SJCRH30 (cell line): ENCODE measurements around the gene GNAL. TPM values are rescaled to one million over a fixed set of nuclear protein-coding genes. Genes with fewer than 3 reads are reported as not detected.
"Not testable (repeated sequence)": the region's sequence is repeated elsewhere in the genome, so short reads cannot be mapped to it uniquely, and the experiment has no call there.

Experiments used
- DNase-seq, 2 experiments: peaks; one replicate each; pipeline ENCODE4 v3.0.0-alpha.2; 2015 to 2020
- H3K27ac ChIP-seq: fragments of 250-450 bp; sonication (Bioruptor Pico); 2 replicates; pipeline ENCODE4 v1.5.1; 2020; ENCODE audit warnings: mild to moderate bottlenecking, moderate library complexity
- H3K27me3 ChIP-seq: fragments of 250-450 bp; sonication (Bioruptor Pico); 2 replicates; pipeline ENCODE4 v1.5.1; 2020; ENCODE audit warnings: mild to moderate bottlenecking, moderate library complexity
- H3K36me3 ChIP-seq: fragments of 250-450 bp; sonication (Bioruptor Pico); 2 replicates; pipeline ENCODE4 v1.5.1; 2020; ENCODE audit warnings: mild to moderate bottlenecking, moderate library complexity
- H3K4me1 ChIP-seq: fragments of 250-450 bp; sonication (Bioruptor Pico); 2 replicates; pipeline ENCODE4 v1.5.1; 2020; ENCODE audit warnings: mild to moderate bottlenecking, moderate library complexity
- H3K4me3 ChIP-seq: fragments of 250-450 bp; sonication (Bioruptor Pico); 2 replicates; pipeline ENCODE4 v1.5.1; 2020; ENCODE audit warnings: mild to moderate bottlenecking, moderate library complexity
- H3K9me3 ChIP-seq: fragments of 250-450 bp; sonication (Bioruptor Pico); replicated peaks from 2 replicates; pipeline ENCODE4 v1.5.1; 2020; ENCODE audit warnings: mild to moderate bottlenecking, moderate library complexity
- total RNA-seq: library from RNA; depleted of rRNA; stranded (reverse); fragments of >200 nt; shearing (Covaris generic); gene quantifications from 2 replicates; pipeline ENCODE4 v1.2.3, GENCODE V29; 2014

Gene GNAL
- total RNA-seq, 1 experiment from 2014 or later: 2.6 TPM

- Histone ChIP-seq H3K4me3 (no peak overlapping the region), H3K36me3 (no peaks in the 10 kb centered on the region), H3K4me1 (no peaks in the 10 kb centered on the region), H3K9me3 (no peaks in the 10 kb centered on the region), H3K27me3 (no peaks in the 10 kb centered on the region), H3K27ac (no peak overlapping the region)
- DNase-seq: no peak
These were observed 194.1 kb downstream of the GNAL start for GRCh38 chr18:11883153-11883552.

GRCh38 chr18:11884396-11885030 lies 195.4 kb downstream of the GNAL start:
- no peak overlapping the region for H3K4me3 ChIP-seq
- no peaks in the 10 kb centered on the region for H3K9me3 ChIP-seq
- H3K27me3 ChIP-seq: no peaks in the 10 kb centered on the region
- DNase-seq: no peak
- H3K27ac ChIP-seq: no peak overlapping the region
- H3K36me3 ChIP-seq: no peaks in the 10 kb centered on the region
- no peaks in the 10 kb centered on the region for H3K4me1 ChIP-seq

DNA sequence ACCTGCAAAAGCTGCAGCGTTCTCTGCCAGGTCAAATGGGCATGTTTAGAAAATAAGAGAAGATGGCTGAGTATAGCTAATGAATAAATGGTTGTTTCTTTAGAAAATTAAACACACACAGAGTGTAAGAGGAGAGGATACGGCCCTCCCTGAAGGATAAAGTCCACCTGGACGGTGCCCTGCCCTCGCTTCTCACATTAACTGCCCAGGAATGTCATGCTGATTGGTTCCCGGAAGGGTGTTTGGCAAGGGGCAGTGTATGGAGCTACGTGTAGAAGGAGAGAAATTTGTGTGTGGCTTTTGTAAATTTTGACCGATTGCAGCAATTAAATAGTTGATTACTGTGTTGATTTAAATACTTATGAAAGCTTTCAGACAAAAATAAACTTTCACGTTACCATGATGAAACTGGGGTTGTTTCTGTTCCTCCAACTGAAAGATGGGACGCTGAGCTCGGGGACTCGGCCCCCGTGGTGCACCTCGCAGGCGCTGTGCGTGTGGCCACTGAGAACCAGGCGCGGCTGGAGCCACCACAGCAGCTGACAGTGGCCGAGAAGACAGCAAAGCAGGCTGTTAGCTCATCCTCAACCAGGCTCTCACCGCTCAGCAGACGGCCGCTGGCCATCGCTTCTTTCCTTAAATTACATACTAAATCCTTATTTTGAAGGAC lies 196.3 kb downstream of the GNAL start:
- Histone ChIP-seq H3K36me3 (no peaks in the 10 kb centered on the region), H3K27me3 (no peaks in the 10 kb centered on the region), H3K9me3 (no peaks in the 10 kb centered on the region), H3K4me3 (no peak overlapping the region), H3K27ac (no peak overlapping the region), H3K4me1 (no peaks in the 10 kb centered on the region)
- DNase-seq: no peak

GRCh38 chr18:11886577-11887110 lies 197.6 kb downstream of the GNAL start:
- H3K9me3 ChIP-seq: no peaks in the 10 kb centered on the region

GRCh38 chr18:11887328-11888128 lies 198.5 kb downstream of the GNAL start:
- no peaks in the 10 kb centered on the region for H3K9me3 ChIP-seq
- H3K36me3 ChIP-seq: no peaks in the 10 kb centered on the region
- H3K27me3 ChIP-seq: no peaks in the 10 kb centered on the region
- DNase-seq: no peak
- H3K4me1 ChIP-seq: no peaks in the 10 kb centered on the region
- no peak overlapping the region for H3K27ac ChIP-seq
- no peak overlapping the region for H3K4me3 ChIP-seq

More at GRCh38 chr18:11886577-11887110, 197.6 kb downstream of the GNAL start:
- Histone ChIP-seq H3K27me3 (no peaks in the 10 kb centered on the region), H3K27ac (no peak overlapping the region), H3K36me3 (no peaks in the 10 kb centered on the region), H3K4me1 (no peaks in the 10 kb centered on the region), H3K4me3 (no peak overlapping the region)
- no peak for DNase-seq

- no peak for DNase-seq
- H3K9me3 ChIP-seq: no peaks in the 10 kb centered on the region
- no peaks in the 10 kb centered on the region for H3K27me3 ChIP-seq
- no peak overlapping the region for H3K27ac ChIP-seq
- no peaks in the 10 kb centered on the region for H3K4me1 ChIP-seq
- no peaks in the 10 kb centered on the region for H3K36me3 ChIP-seq
- no peak overlapping the region for H3K4me3 ChIP-seq
These were observed 199.7 kb downstream of the GNAL start for GRCh38 chr18:11888726-11889125.

- no peaks in the 10 kb centered on the region for H3K4me1 ChIP-seq
- no peaks in the 10 kb centered on the region for H3K36me3 ChIP-seq
- H3K4me3 ChIP-seq: no peak overlapping the region
- no peaks in the 10 kb centered on the region for H3K27me3 ChIP-seq
- no peak overlapping the region for H3K27ac ChIP-seq
- no peaks in the 10 kb centered on the region for H3K9me3 ChIP-seq
- no peak for DNase-seq
These were observed 200.2 kb downstream of the GNAL start for GRCh38 chr18:11889284-11889683.

DNA sequence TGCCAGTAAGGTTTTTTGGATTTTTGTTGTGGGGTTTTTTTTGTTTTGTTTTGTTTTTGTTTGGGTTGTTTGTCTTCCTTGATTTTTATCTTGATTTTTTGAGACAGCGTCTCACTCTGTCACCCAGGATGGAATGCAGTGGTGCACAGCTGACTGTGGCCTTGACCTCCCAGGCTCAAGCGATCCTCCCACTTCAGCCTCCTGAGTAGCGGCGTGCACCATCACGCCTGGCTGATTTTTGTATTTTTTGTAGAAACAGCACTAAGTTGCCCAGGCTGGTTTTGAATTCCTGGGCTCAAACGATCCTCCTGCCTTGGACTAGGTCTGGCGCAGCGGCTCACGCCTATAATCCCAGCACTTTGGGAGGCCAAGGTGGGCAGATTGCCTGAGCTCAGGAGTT lies 202.7 kb downstream of the GNAL start:
- DNase-seq: no peak
- no peaks in the 10 kb centered on the region for H3K4me1 ChIP-seq
- H3K4me3 ChIP-seq: no peak overlapping the region
- H3K9me3 ChIP-seq: no peaks in the 10 kb centered on the region
- no peaks in the 10 kb centered on the region for H3K27me3 ChIP-seq
- no peak overlapping the region for H3K27ac ChIP-seq
- no peaks in the 10 kb centered on the region for H3K36me3 ChIP-seq

DNA sequence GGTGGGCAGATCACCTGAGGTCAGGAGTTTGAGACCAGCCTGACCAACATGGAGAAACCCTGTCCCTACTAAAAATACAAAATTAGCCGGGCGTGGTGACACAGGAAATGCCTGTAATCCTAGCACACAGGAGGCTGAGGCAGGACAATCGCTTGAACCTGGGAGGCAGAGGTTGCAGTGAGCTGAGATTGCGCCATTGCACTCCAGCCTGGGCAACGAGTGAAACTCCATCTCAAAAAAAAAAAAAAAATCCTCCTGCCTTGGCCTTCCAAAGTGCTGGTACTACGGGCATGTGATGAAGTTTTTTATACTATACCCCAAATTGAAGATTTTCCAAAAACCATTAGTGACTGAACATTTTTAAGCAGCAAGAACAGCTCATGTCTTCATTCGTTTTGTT lies 203.4 kb downstream of the GNAL start:
- H3K4me1 ChIP-seq: not testable (repeated sequence)

GRCh38 chr18:11897781-11898180 lies 208.7 kb downstream of the GNAL start:
- no peaks in the 10 kb centered on the region for H3K9me3 ChIP-seq
- H3K27ac ChIP-seq: no peak overlapping the region
- no peaks in the 10 kb centered on the region for H3K36me3 ChIP-seq
- no peaks in the 10 kb centered on the region for H3K4me1 ChIP-seq
- no peaks in the 10 kb centered on the region for H3K27me3 ChIP-seq
- no peak overlapping the region for H3K4me3 ChIP-seq
- DNase-seq: no peak

More for the DNA sequence above, 203.4 kb downstream of the GNAL start:
- H3K27me3 ChIP-seq, H3K9me3 ChIP-seq, H3K27ac ChIP-seq, H3K4me3 ChIP-seq, DNase-seq, H3K36me3 ChIP-seq: not testable (repeated sequence)

DNA sequence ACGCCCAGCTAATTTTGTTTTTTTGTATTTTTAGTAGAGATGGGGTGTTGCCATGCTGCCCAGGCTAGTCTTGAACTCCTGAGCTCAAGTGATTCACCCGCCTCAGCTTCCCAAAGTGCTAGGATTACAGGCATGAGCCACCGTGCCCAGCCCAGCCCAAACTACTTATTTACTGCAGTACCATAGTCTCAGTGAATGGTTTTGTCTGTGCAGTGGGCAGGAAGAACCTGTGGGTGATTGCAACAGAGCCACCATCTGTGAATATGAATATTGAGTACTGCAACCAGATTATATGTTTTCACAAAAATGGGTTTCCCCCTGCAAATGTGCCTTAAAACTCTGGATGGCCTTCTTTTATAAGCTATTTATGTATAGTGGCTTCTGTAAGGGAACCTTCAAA lies 210.0 kb downstream of the GNAL start:
- Histone ChIP-seq H3K4me3 (no peak overlapping the region), H3K4me1 (no peaks in the 10 kb centered on the region), H3K27me3 (no peaks in the 10 kb centered on the region), H3K9me3 (no peaks in the 10 kb centered on the region), H3K27ac (no peak overlapping the region), H3K36me3 (no peaks in the 10 kb centered on the region)
- no peak for DNase-seq

GRCh38 chr18:11901826-11902438 lies 212.9 kb downstream of the GNAL start:
- H3K4me3 ChIP-seq: no peak overlapping the region
- no peaks in the 10 kb centered on the region for H3K4me1 ChIP-seq
- no peak for DNase-seq
- H3K9me3 ChIP-seq: no peaks in the 10 kb centered on the region
- no peaks in the 10 kb centered on the region for H3K27me3 ChIP-seq
- no peak overlapping the region for H3K27ac ChIP-seq
- H3K36me3 ChIP-seq: no peaks in the 10 kb centered on the region

DNA sequence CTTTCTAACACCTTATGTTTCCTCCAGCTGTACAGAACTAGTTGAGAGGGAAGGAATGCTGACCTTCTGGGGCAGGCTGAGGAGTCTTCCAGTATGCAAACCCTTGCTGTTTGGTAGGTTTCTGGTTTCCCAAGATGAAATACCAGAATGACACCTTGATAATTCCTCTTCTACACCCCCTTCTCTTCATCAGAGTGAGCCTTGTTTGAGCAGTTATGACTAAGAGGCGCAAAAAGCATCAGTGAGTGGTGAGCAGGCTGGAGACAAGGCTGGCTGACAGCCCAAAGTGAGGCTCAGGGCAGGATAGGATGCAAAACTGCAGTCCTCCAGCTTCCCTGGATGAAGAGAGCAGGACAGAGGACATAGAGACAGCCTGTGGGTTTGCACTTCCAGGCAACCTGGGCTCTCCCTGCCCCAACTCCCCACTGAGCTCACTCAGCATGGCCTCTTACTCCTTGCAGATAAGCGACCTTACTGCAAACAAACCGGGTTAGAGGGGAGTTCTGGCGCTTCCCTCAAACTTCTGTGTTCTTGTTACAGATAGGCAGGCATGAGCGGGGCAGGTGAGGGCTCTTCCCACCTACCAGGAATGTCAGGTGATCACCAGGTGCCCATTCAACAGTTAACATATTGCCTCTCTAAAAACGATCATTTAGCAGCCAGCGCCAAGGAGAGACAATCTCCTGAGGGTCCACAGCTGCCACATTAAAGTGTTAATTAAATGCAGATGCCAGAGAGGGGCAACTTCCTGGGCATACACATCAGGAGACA lies 213.6 kb downstream of the GNAL start:
- Histone ChIP-seq H3K9me3 (no peaks in the 10 kb centered on the region), H3K27ac (no peak overlapping the region), H3K36me3 (no peaks in the 10 kb centered on the region), H3K4me1 (no peaks in the 10 kb centered on the region), H3K27me3 (no peaks in the 10 kb centered on the region), H3K4me3 (no peak overlapping the region)
- no peak for DNase-seq

DNA sequence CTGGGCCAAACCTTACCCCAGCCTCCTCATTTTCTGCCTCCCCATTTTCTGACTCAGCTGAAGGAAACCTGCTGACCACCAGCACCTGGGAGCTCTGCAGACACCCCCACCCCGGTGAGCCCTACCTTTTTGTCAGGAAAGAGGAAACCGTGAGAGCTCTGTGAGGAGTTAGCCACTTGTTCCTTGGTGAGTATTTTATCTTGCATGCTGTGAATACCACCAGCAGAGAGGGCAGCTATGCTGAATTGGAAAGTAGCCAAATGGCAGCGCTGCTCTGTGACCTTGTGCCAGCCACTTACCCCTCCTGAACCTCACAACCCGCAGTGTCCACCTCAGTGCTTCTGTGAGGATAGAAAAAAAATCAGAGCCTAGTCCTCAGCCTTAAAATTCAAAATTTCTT lies 216.5 kb downstream of the GNAL start:
- Histone ChIP-seq H3K27ac (no peak overlapping the region), H3K4me3 (no peak overlapping the region), H3K9me3 (no peaks in the 10 kb centered on the region), H3K4me1 (no peaks in the 10 kb centered on the region), H3K36me3 (no peaks in the 10 kb centered on the region), H3K27me3 (no peaks in the 10 kb centered on the region)
- no peak for DNase-seq
